ENCODE measurements around the gene NUDT8. TPM values are rescaled to one million over a fixed set of nuclear protein-coding genes. Genes with fewer than 3 reads are reported as not detected.
A peak's percentile ranks its signal among the peaks of the same experiment; 100 is the strongest.
"Not testable (repeated sequence)": the region's sequence is repeated elsewhere in the genome, so short reads cannot be mapped to it uniquely, and the experiment has no call there.

Gene NUDT8
- total and polyA plus RNA-seq, 4 donors = 4.1 to 9.5 (median 5.7) TPM

- Histone ChIP-seq H3K36me3 (ENCODE audit: control insufficient read depth in 1 of 2, insufficient read depth in 2 of 2, low read length in 1 of 2) (no peaks in the 10 kb centered on the region), H3K9me3 (ENCODE audit: control insufficient read depth, low read length) (no peaks in the 10 kb centered on the region), H3K4me1 (ENCODE audit: control insufficient read depth in 1 of 2, insufficient read depth in 2 of 2, low read length in 2 of 2) (no peaks in the 10 kb centered on the region), H3K27me3 (ENCODE audit: control insufficient read depth in 1 of 2, insufficient read depth in 2 of 2, low read length in 1 of 2) (no peaks in the 10 kb centered on the region), H3K4me3 (ENCODE audit: low read length in 2 of 2) (no peak overlapping the region), H3K27ac (ENCODE audit: low read depth in 1 of 2, low read length in 2 of 2) (no peak overlapping the region)
- 89 to 93% methylated on average over 9 to 10 of the region's 10 CpGs for WGBS, 2 donors
- DNase-seq (peak in 1 of 2 donors; percentile 62), ATAC-seq (ENCODE audit: low FRiP score) (no peak)
- intact Hi-C loops (cut with DNase I) = no loop called here
These were observed 2.8 kb downstream of the NUDT8 start for GRCh38 chr11:67626970-67627369.

- DNase-seq; H3K4me1 ChIP-seq (ENCODE audit: control insufficient read depth in 1 of 2, insufficient read depth in 2 of 2, low read length in 2 of 2): not testable (repeated sequence)
These were observed 3.5 kb downstream of the NUDT8 start for GRCh38 chr11:67626131-67626833.

GRCh38 chr11:67623795-67624194 is 5.9 kb downstream of the NUDT8 start:
- H3K9me3 ChIP-seq (ENCODE audit: control insufficient read depth, low read length); H3K27ac ChIP-seq (ENCODE audit: low read depth in 1 of 2, low read length in 2 of 2); H3K27me3 ChIP-seq (ENCODE audit: control insufficient read depth in 1 of 2, insufficient read depth in 2 of 2, low read length in 1 of 2); H3K36me3 ChIP-seq (ENCODE audit: control insufficient read depth in 1 of 2, insufficient read depth in 2 of 2, low read length in 1 of 2); H3K4me1 ChIP-seq (ENCODE audit: control insufficient read depth in 1 of 2, insufficient read depth in 2 of 2, low read length in 2 of 2); H3K4me3 ChIP-seq (ENCODE audit: low read length in 2 of 2); DNase-seq; intact Hi-C loops (cut with DNase I); ATAC-seq (ENCODE audit: low FRiP score): not testable (repeated sequence)
- 98 to 100% methylated on average over 1 of the region's 1 CpG for WGBS, 2 donors

More at GRCh38 chr11:67626131-67626833, 3.5 kb downstream of the NUDT8 start:
- H3K4me3 ChIP-seq (ENCODE audit: low read length in 2 of 2); intact Hi-C loops (cut with DNase I); H3K27ac ChIP-seq (ENCODE audit: low read depth in 1 of 2, low read length in 2 of 2); ATAC-seq (ENCODE audit: low FRiP score); H3K27me3 ChIP-seq (ENCODE audit: control insufficient read depth in 1 of 2, insufficient read depth in 2 of 2, low read length in 1 of 2); H3K9me3 ChIP-seq (ENCODE audit: control insufficient read depth, low read length); H3K36me3 ChIP-seq (ENCODE audit: control insufficient read depth in 1 of 2, insufficient read depth in 2 of 2, low read length in 1 of 2): not testable (repeated sequence)
- 87 to 89% methylated on average over 10 of the region's 10 CpGs for WGBS, 2 donors

GRCh38 chr11:67622905-67623304 is 6.8 kb downstream of the NUDT8 start:
- intact Hi-C loops (cut with DNase I); H3K4me1 ChIP-seq (ENCODE audit: control insufficient read depth in 1 of 2, insufficient read depth in 2 of 2, low read length in 2 of 2); ATAC-seq (ENCODE audit: low FRiP score); H3K27me3 ChIP-seq (ENCODE audit: control insufficient read depth in 1 of 2, insufficient read depth in 2 of 2, low read length in 1 of 2); H3K4me3 ChIP-seq (ENCODE audit: low read length in 2 of 2); H3K36me3 ChIP-seq (ENCODE audit: control insufficient read depth in 1 of 2, insufficient read depth in 2 of 2, low read length in 1 of 2); DNase-seq; H3K27ac ChIP-seq (ENCODE audit: low read depth in 1 of 2, low read length in 2 of 2); H3K9me3 ChIP-seq (ENCODE audit: control insufficient read depth, low read length): not testable (repeated sequence)
- 56 to 63% methylated on average over 7 of the region's 7 CpGs for WGBS, 2 donors

- H3K36me3 ChIP-seq (ENCODE audit: control insufficient read depth in 1 of 2, insufficient read depth in 2 of 2, low read length in 1 of 2); H3K27ac ChIP-seq (ENCODE audit: low read depth in 1 of 2, low read length in 2 of 2); intact Hi-C loops (cut with DNase I); H3K27me3 ChIP-seq (ENCODE audit: control insufficient read depth in 1 of 2, insufficient read depth in 2 of 2, low read length in 1 of 2); H3K4me3 ChIP-seq (ENCODE audit: low read length in 2 of 2); H3K9me3 ChIP-seq (ENCODE audit: control insufficient read depth, low read length); H3K4me1 ChIP-seq (ENCODE audit: control insufficient read depth in 1 of 2, insufficient read depth in 2 of 2, low read length in 2 of 2); ATAC-seq (ENCODE audit: low FRiP score); DNase-seq: not testable (repeated sequence)
- 44 to 66% methylated on average over 3 of the region's 3 CpGs for WGBS, 2 donors
These were observed 7.8 kb downstream of the NUDT8 start for GRCh38 chr11:67621928-67622327.

GRCh38 chr11:67620621-67621020 is 9.1 kb downstream of the NUDT8 start:
- H3K27me3 ChIP-seq (ENCODE audit: control insufficient read depth in 1 of 2, insufficient read depth in 2 of 2, low read length in 1 of 2); H3K36me3 ChIP-seq (ENCODE audit: control insufficient read depth in 1 of 2, insufficient read depth in 2 of 2, low read length in 1 of 2); H3K9me3 ChIP-seq (ENCODE audit: control insufficient read depth, low read length); DNase-seq; H3K27ac ChIP-seq (ENCODE audit: low read depth in 1 of 2, low read length in 2 of 2); ATAC-seq (ENCODE audit: low FRiP score); intact Hi-C loops (cut with DNase I); H3K4me3 ChIP-seq (ENCODE audit: low read length in 2 of 2); H3K4me1 ChIP-seq (ENCODE audit: control insufficient read depth in 1 of 2, insufficient read depth in 2 of 2, low read length in 2 of 2): not testable (repeated sequence)
- 89 to 92% methylated on average over 13 of the region's 13 CpGs for WGBS, 2 donors

- DNase-seq; H3K27me3 ChIP-seq (ENCODE audit: control insufficient read depth in 1 of 2, insufficient read depth in 2 of 2, low read length in 1 of 2); H3K27ac ChIP-seq (ENCODE audit: low read depth in 1 of 2, low read length in 2 of 2); H3K4me1 ChIP-seq (ENCODE audit: control insufficient read depth in 1 of 2, insufficient read depth in 2 of 2, low read length in 2 of 2); ATAC-seq (ENCODE audit: low FRiP score); H3K36me3 ChIP-seq (ENCODE audit: control insufficient read depth in 1 of 2, insufficient read depth in 2 of 2, low read length in 1 of 2); intact Hi-C loops (cut with DNase I); H3K4me3 ChIP-seq (ENCODE audit: low read length in 2 of 2); H3K9me3 ChIP-seq (ENCODE audit: control insufficient read depth, low read length): not testable (repeated sequence)
- WGBS, 2 donors = 91 to 93% methylated on average over 33 of the region's 33 CpGs
These were observed 9.8 kb downstream of the NUDT8 start for GRCh38 chr11:67619683-67620618.

GRCh38 chr11:67618901-67619659 is 10.7 kb downstream of the NUDT8 start:
- H3K9me3 ChIP-seq (ENCODE audit: control insufficient read depth, low read length); H3K4me3 ChIP-seq (ENCODE audit: low read length in 2 of 2); ATAC-seq (ENCODE audit: low FRiP score); H3K27ac ChIP-seq (ENCODE audit: low read depth in 1 of 2, low read length in 2 of 2); H3K27me3 ChIP-seq (ENCODE audit: control insufficient read depth in 1 of 2, insufficient read depth in 2 of 2, low read length in 1 of 2); intact Hi-C loops (cut with DNase I); H3K4me1 ChIP-seq (ENCODE audit: control insufficient read depth in 1 of 2, insufficient read depth in 2 of 2, low read length in 2 of 2); H3K36me3 ChIP-seq (ENCODE audit: control insufficient read depth in 1 of 2, insufficient read depth in 2 of 2, low read length in 1 of 2): not testable (repeated sequence)
- 93 to 94% methylated on average over 34 to 40 of the region's 40 CpGs for WGBS, 2 donors
- peak in 1 of 2 donors; percentile 67 for DNase-seq
